Heart left ventricle (tissue), 16 donors: Measurements from ENCODE around the gene ADGRF3. TPM values are rescaled to one million over a fixed set of nuclear protein-coding genes. Genes with fewer than 3 reads are reported as not detected.
"Not testable (repeated sequence)": the region's sequence is repeated elsewhere in the genome, so short reads cannot be mapped to it uniquely, and the experiment has no call there.

Experiments used
- ATAC-seq, 4 donors: fragments of 200-7000 bp; cut with Tn5 transposase; one replicate each; pipeline ENCODE4 v1.9.1; 2020 to 2022; ENCODE audit warnings: moderate library complexity in 4 of 4, mild to moderate bottlenecking in 3 of 4, moderate number of reproducible peaks in 1 of 4
- DNase-seq, 5 donors: peaks; one replicate each; pipeline ENCODE4 v3.0.0-alpha.2; 2020
- H3K27ac ChIP-seq, 12 donors: fragments of 200-600 bp; sonication (generic) in 4 of 12; one replicate each; pipeline versions ENCODE4 v1.5.0 to v1.8.0; 2016 to 2022; ENCODE audit warnings: mild to moderate bottlenecking in 2 of 12
- H3K27me3 ChIP-seq, 9 donors: fragments of 200-600 bp; sonication (generic) in 2 of 9; one replicate each; pipeline versions ENCODE4 v1.5.1 to v1.8.0; 2016 to 2022; ENCODE audit warnings: mild to moderate bottlenecking in 3 of 9
- H3K36me3 ChIP-seq, 9 donors: fragments of 200-600 bp; sonication (generic) in 2 of 9; one replicate each; pipeline versions ENCODE4 v1.5.0 to v1.8.0; 2018 to 2022; ENCODE audit warnings: mild to moderate bottlenecking in 2 of 9
- H3K4me1 ChIP-seq, 12 donors: fragments of 200-600 bp; sonication (generic) in 4 of 12; one replicate each; pipeline versions ENCODE4 v1.5.0 to v1.8.0; 2016 to 2022; ENCODE audit warnings: mild to moderate bottlenecking in 3 of 12
- H3K4me3 ChIP-seq, 12 donors: fragments of 200-600 bp; sonication (generic) in 4 of 12; one replicate each; pipeline versions ENCODE4 v1.5.0 to v1.8.0; 2017 to 2022; ENCODE audit warnings: mild to moderate bottlenecking in 9 of 12, moderate library complexity in 4 of 12
- H3K9me3 ChIP-seq, 12 donors: fragments of 200-600 bp; sonication (generic) in 4 of 12; one replicate each; pipeline versions ENCODE4 v1.5.0 to v1.8.0; 2016 to 2022; ENCODE audit warnings: mild to moderate bottlenecking in 1 of 12
- POLR2A ChIP-seq, 2 donors: fragments of 450-650 bp; IDR thresholded peaks; one replicate each; pipeline ENCODE4 v1.6.1; 2017; ENCODE audit warnings: antibody characterized with exemption in 2 of 2, mild to moderate bottlenecking in 2 of 2, moderate library complexity in 2 of 2
- WGBS, 4 donors: extraction: QIAGEN DNeasy Blood & Tissue Kit in 2 of 4; methylation state at CpG; one replicate each; pipeline versions ENCODE4 v1.1.5 to v1.1.7; 2013 to 2018; 5-methylcytosine and 5-hydroxymethylcytosine counted together
- intact Hi-C, 10 donors: fragments of 100-400 bp; cut with DNase I; formaldehyde crosslinking; loops; one replicate each; pipeline versions ENCODE4 v1.11.1 to v1.14.2; 2022
- polyA plus RNA-seq, 2 donors: library from polyadenylated mRNA; stranded (reverse); fragments of 200-250 nt; gene quantifications; one replicate each; pipeline ENCODE4 v1.2.3, GENCODE V29; 2013
- total RNA-seq, 9 donors: library from RNA; depleted of rRNA in 2 of 9; stranded (reverse); fragments of >200 nt in 2 of 9; fragmentation: NEBNext Ultra II Directional in 3 of 9; extraction: Animal tissue kit (Norgen Biotek cat#: 25700) in 3 of 9; gene quantifications; one replicate each; pipeline versions ENCODE4 v1.1.0 to v1.2.4, GENCODE V29; 2016 to 2023
- TF ChIP-seq, protein P1 (sequence below), 12 donors: fragments of 200-600 bp; sonication (generic) in 4 of 12; IDR thresholded peaks; one replicate each; pipeline versions ENCODE4 v1.5.0 to v1.8.0; 2018 to 2022; ENCODE audit warnings: antibody characterized with exemption in 12 of 12, mild to moderate bottlenecking in 5 of 12
- donor health status: ischemic (EF 13 %, LVEDD 7.1; RV severe dilation, severe dysfunction).
- donor health status: healthy with polysubstance abuse.
- donor health status: DM: no; HTN: yes; CAD: no.
- donor health status: DM: no; HTN: no; CAD: no.
- donor health status: ischemic (EF 25% LVEDD 6.9; RV normal size, moderate dysfunction).
- donor health status: ischemic (EF 25% LVEDD 5.7; RV mildly dilated, moderate dysfunction).
- donor health status: healthy.
- donor health status: DM: yes; HTN: yes; CAD: no.
- donor health status: ischemic (EF 35%, LVEDD 5.7; RV mildly dilated, moderate dysfunction).
- donor health status: nonischemic (EF 11% LVEDD 7.7; RV severe dilation, severe dysfunction).
- donor health status: DM: yes; HTN: yes; CAD: no.
- donor health status: PGD.
- donor health status: ischemic (EF 29% LVEDD 5.4; RV normal size, mild dysfunction).
- donor health status: nonischemic (EF 23%, LVEDD 6.1; RV moderate dilation, normal function).

The ADGRF3 gene
- total and polyA plus RNA-seq, 11 donors = 0.08 to 0.69 (median 0.13) TPM; not detected in 8

DNA sequence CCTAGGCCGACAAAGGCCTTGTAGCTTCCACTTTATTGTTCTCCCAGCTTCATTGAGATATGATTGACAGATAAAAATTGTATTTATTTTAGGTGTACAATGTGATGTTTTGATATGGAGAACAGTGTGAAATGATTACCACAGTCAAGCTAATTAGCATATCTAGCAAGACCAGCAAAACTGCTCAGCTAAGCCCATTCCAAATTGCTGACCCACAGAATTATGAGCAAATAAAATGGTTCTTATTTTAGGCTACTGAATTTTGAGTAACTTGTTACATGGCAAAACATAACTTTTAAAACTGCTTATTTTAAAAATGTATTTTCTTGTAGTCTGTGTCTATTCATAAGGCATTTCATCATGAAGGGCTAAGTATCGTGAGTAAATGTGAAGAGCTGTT is 9.3 kb downstream of the ADGRF3 start:
- Histone ChIP-seq H3K27ac (no peak overlapping the region), H3K27me3 (no peaks in the 10 kb centered on the region), H3K36me3 (no peaks in the 10 kb centered on the region), H3K9me3 (no peaks in the 10 kb centered on the region), H3K4me3 (no peak overlapping the region), H3K4me1 (no peaks in the 10 kb centered on the region)
- ATAC-seq = no peak
- DNase-seq = no peak
- WGBS, 4 donors = 93 to 98% (median 96%) methylated on average over 2 of the region's 2 CpGs
- intact Hi-C loops = loop anchor here in 1 of 10 donors (10.0 kb wide), 1 partner anchor 382 kb away; no protein-coding TSS in a partner anchor
- TF ChIP-seq POLR2A (IDR thresholded peaks at IDR 0.05) = no peak
- TF ChIP-seq, protein P1, sequence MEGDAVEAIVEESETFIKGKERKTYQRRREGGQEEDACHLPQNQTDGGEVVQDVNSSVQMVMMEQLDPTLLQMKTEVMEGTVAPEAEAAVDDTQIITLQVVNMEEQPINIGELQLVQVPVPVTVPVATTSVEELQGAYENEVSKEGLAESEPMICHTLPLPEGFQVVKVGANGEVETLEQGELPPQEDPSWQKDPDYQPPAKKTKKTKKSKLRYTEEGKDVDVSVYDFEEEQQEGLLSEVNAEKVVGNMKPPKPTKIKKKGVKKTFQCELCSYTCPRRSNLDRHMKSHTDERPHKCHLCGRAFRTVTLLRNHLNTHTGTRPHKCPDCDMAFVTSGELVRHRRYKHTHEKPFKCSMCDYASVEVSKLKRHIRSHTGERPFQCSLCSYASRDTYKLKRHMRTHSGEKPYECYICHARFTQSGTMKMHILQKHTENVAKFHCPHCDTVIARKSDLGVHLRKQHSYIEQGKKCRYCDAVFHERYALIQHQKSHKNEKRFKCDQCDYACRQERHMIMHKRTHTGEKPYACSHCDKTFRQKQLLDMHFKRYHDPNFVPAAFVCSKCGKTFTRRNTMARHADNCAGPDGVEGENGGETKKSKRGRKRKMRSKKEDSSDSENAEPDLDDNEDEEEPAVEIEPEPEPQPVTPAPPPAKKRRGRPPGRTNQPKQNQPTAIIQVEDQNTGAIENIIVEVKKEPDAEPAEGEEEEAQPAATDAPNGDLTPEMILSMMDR (IDR thresholded peaks at IDR 0.05) = no peak

DNA sequence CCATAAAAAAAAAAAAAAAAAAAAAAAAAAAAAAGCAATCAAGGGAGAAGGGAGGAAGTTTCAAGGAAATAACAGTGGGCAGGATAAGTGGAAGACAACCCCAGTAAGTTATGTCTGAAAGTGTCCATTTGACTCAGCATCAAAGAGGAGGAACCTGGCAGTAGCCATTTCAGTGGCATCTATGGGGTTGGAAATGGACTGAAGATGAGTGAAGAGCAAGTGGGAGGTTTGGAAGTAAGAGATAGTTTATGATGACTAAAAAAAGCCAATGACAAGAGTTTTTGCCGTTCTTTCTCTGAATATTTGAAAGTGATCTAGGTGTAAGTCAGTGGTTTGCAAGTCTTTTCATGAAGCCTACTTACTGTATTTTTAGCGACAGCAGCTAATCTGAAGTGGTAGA is 9.9 kb downstream of the ADGRF3 start:
- H3K27ac ChIP-seq = no peak overlapping the region
- TF ChIP-seq, protein P1 (IDR thresholded peaks at IDR 0.05) = no peak
- TF ChIP-seq POLR2A (IDR thresholded peaks at IDR 0.05) = no peak
- no peaks in the 10 kb centered on the region for H3K9me3 ChIP-seq
- H3K36me3 ChIP-seq = no peaks in the 10 kb centered on the region
- no peak overlapping the region for H3K4me3 ChIP-seq
- ATAC-seq = no peak
- intact Hi-C loops = loop anchor here in 1 of 10 donors (10.0 kb wide), 1 partner anchor 382 kb away; no protein-coding TSS in a partner anchor
- no peaks in the 10 kb centered on the region for H3K4me1 ChIP-seq
- no peak for DNase-seq
- H3K27me3 ChIP-seq = no peaks in the 10 kb centered on the region
- 86 to 95% (median 89%) methylated on average over 2 of the region's 2 CpGs for WGBS, 4 donors

DNA sequence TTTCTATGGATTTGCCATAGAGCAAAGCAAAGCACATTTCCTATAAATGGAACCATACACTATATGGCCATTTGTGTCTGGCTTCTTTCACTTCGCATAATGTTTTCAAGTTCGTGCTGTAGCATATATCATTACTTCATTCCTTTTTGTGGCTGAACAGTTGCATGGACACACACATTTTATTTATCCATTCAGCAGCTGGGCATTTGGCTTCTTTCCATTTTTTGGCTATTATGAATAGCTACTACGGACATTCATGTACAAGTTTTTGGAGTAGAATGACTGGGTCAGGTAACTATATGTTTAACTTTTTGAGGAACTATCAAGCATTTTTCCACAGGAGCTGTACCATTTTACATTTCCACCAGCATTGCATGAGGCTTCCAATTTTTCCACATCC is 11.4 kb downstream of the ADGRF3 start:
- 57 to 82% (median 62%) methylated on average over 3 of the region's 3 CpGs for WGBS, 4 donors
- H3K27me3 ChIP-seq = no peaks in the 10 kb centered on the region
- TF ChIP-seq, protein P1 (IDR thresholded peaks at IDR 0.05) = no peak
- no peak for TF ChIP-seq POLR2A (IDR thresholded peaks at IDR 0.05)
- H3K4me3 ChIP-seq = no peak overlapping the region
- peaks cover 0 to 3% (median 0%) of the 10 kb centered on the region in 12 donors for H3K4me1 ChIP-seq
- H3K36me3 ChIP-seq = no peaks in the 10 kb centered on the region
- DNase-seq (no peak), ATAC-seq (no peak)
- H3K27ac ChIP-seq = no peak overlapping the region
- H3K9me3 ChIP-seq = no peaks in the 10 kb centered on the region
- intact Hi-C loops = loop anchor here in 1 of 10 donors (10.0 kb wide), 1 partner anchor 380 kb away; no protein-coding TSS in a partner anchor

DNA sequence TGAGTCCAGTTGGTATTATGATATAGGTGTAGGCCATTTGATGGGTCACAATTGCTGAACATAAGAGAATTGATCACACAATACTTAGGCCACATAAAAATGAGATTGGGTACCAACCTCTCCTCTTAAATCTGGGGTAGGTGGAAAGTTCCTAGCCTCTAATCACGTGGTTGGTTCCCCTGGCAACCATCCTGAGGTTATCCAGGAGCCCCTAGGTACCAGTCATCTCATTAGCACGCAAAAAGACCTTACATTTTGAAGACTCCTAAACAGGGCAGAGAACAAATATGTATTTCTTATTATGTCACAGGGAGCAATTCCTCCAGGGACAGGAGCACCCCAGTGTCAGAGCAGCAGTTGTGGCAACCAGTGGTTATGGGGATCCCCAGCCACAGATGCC is 13.3 kb downstream of the ADGRF3 start:
- Histone ChIP-seq H3K27me3 (no peaks in the 10 kb centered on the region), H3K4me1 (peaks cover 0 to 10% (median 0%) of the 10 kb centered on the region in 12 donors), H3K4me3 (no peak overlapping the region), H3K9me3 (no peaks in the 10 kb centered on the region), H3K36me3 (no peaks in the 10 kb centered on the region), H3K27ac (no peak overlapping the region)
- ATAC-seq (no peak), DNase-seq (no peak)
- intact Hi-C loops = loop anchor here in 5 of 10 donors (5.0 to 10.0 kb wide), 3 partner anchors 91 to 378 kb away; partner anchors contain the start of genes HADHA (in 3 of the 5) and HADHB (in 3 of the 5)
- 39 to 78% (median 46%) methylated on average over 1 to 2 of the region's 2 CpGs; no CpG with 5 or more reads in 1 of the 4 donors for WGBS, 4 donors
- TF ChIP-seq POLR2A (IDR thresholded peaks at IDR 0.05) = no peak
- TF ChIP-seq, protein P1 (IDR thresholded peaks at IDR 0.05) = no peak

DNA sequence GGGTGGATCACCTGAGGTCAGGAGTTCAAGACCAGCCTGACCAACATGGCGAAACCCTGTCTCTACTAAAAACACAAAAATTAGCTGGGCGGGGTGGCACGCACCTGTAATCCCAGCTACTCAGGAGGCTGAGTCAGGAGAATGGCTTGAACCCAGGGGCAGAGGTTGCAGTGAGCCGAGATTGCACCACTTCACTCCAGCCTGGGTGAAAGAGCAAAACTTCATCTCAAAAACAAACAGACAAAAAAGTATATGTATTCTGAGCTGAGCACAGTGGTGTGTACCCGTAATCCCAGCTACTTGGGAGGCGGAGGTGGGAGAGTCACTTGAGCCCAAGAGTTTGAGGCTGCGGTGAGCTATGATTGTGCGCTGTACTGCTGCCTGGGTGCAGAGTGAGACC is 15.3 kb downstream of the ADGRF3 start:
- not testable (repeated sequence) for H3K27me3 ChIP-seq, DNase-seq, H3K27ac ChIP-seq, ATAC-seq, H3K9me3 ChIP-seq, H3K36me3 ChIP-seq, H3K4me3 ChIP-seq, H3K4me1 ChIP-seq
- 90 to 93% (median 92%) methylated on average over 8 of the region's 8 CpGs for WGBS, 4 donors
- intact Hi-C loops = loop anchor here in 5 of 10 donors (5.0 to 10.0 kb wide), 3 partner anchors 89 to 377 kb away; partner anchors contain the start of genes HADHA (in 3 of the 5) and HADHB (in 3 of the 5)
